Duodenal mucosa (tissue), 2 donors: Measurements from ENCODE around the gene TPR.
A peak's percentile ranks its signal among the peaks of the same experiment; 100 is the strongest.

Experiments used
- H3K27ac ChIP-seq: one replicate; pipeline ENCODE4 v1.7.0; 2013; ENCODE audit warnings: low read depth, low read length
- H3K27me3 ChIP-seq, 2 donors: one replicate each; pipeline ENCODE4 v1.7.0; 2013; ENCODE audit warnings: low read length in 2 of 2, control low read depth in 1 of 2; ENCODE audit not compliant: insufficient read depth in 2 of 2, control insufficient read depth in 1 of 2
- H3K36me3 ChIP-seq, 2 donors: one replicate each; pipeline ENCODE4 v1.7.0; 2013; ENCODE audit warnings: low read length in 2 of 2, control low read depth in 1 of 2; ENCODE audit not compliant: insufficient read depth in 2 of 2, control insufficient read depth in 1 of 2
- H3K4me1 ChIP-seq, 2 donors: one replicate each; pipeline ENCODE4 v1.7.0; 2013; ENCODE audit warnings: low read length in 2 of 2, control low read depth in 1 of 2; ENCODE audit not compliant: insufficient read depth in 2 of 2, control insufficient read depth in 1 of 2
- H3K4me3 ChIP-seq, 2 donors: one replicate each; pipeline ENCODE4 v1.7.0; 2013; ENCODE audit warnings: low read length in 2 of 2, low read depth in 1 of 2
- H3K9ac ChIP-seq, 2 donors: one replicate each; pipeline ENCODE4 v1.7.0; 2013; ENCODE audit warnings: low read length in 2 of 2, low read depth in 1 of 2
- H3K9me3 ChIP-seq, 2 donors: one replicate each; pipeline ENCODE4 v1.7.0; 2013; ENCODE audit warnings: low read length in 2 of 2, control low read depth in 1 of 2; ENCODE audit not compliant: control insufficient read depth in 1 of 2

TPR gene

GRCh38 chr1:186375152-186375928 is at the start of gene TPR, which contains the start of gene ODR4:
TSS of gene TPR (minus strand) at chr1:186375253. CDS start at chr1:186375028, 225 bp downstream.
TSS of gene ODR4 (plus strand) at chr1:186375838. CDS start at chr1:186379786, 3,948 bp downstream.
- peaks cover 16 to 20% of the 10 kb centered on the region in 2 donors for H3K4me1 ChIP-seq
- H3K36me3 ChIP-seq, result peaks cover 6 to 18% of the 10 kb centered on the region in 2 donors
- H3K27me3 ChIP-seq, result no peaks in the 10 kb centered on the region
- no peaks in the 10 kb centered on the region for H3K9me3 ChIP-seq
- peak within 1 kb of the TSS; percentile 86 to 98 for H3K4me3 ChIP-seq
- H3K27ac ChIP-seq, result peak within 1 kb of the TSS; percentile 99
- H3K9ac ChIP-seq, result peak within 1 kb of the TSS; percentile 83 to 99

GRCh38 chr1:186424539-186424938 is 49.5 kb upstream of the TPR start:
- no peaks in the 10 kb centered on the region for H3K9me3 ChIP-seq
- H3K4me3 ChIP-seq, result no peak overlapping the region
- no peak overlapping the region for H3K27ac ChIP-seq
- no peaks in the 10 kb centered on the region for H3K27me3 ChIP-seq
- peaks cover 3% of the 10 kb centered on the region in 2 donors for H3K36me3 ChIP-seq
- no peak overlapping the region for H3K9ac ChIP-seq
- H3K4me1 ChIP-seq, result no peaks in the 10 kb centered on the region

DNA sequence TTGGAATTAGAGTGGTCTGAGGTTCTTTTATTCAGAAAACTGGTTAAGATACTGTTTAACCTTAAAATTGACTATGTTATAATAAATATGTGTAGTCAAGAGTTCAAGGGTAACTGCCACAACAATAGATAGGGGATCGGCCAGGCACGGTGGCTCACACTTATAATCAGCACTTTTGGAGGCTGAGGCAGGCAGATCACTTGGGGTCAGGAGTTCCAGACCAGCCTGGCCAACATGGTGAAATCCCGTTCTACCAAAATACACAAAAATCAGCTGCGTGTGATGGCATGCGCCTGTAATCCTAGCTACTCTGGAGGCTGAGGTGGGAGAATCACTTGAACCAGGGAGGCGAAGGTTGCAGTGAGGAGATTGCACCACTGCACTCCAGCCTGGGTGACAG is 46.4 kb upstream of the TPR start:
- no peak overlapping the region for H3K9ac ChIP-seq

DNA sequence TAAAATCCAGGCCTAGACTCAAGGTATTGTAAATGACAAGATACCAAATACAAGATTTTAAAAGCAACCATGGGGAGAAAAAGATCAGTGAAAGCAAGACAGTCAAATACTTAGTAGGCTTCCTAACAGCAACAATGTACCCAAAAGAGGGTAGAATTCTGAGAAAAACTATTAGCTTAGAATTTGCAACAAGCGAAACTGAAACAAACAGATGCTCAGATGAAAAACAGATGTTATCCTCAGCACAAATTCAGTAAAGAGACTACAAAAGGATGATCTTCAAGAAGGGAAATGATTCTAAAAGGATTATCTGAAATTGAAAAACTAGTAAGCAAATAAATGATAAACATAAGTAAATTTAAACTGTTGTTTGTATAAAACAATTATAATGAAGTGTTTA is 45.9 kb upstream of the TPR start:
- Histone ChIP-seq H3K27ac (no peak overlapping the region), H3K36me3 (peaks cover 3 to 14% of the 10 kb centered on the region in 2 donors), H3K4me1 (no peaks in the 10 kb centered on the region), H3K4me3 (no peak overlapping the region), H3K9ac (no peak overlapping the region), H3K9me3 (no peaks in the 10 kb centered on the region), H3K27me3 (no peaks in the 10 kb centered on the region)

More for the DNA sequence above, 46.4 kb upstream of the TPR start:
- no peaks in the 10 kb centered on the region for H3K4me1 ChIP-seq
- H3K9me3 ChIP-seq, result no peaks in the 10 kb centered on the region
- no peak overlapping the region for H3K4me3 ChIP-seq
- no peaks in the 10 kb centered on the region for H3K27me3 ChIP-seq
- H3K36me3 ChIP-seq, result peaks cover 3 to 14% of the 10 kb centered on the region in 2 donors
- H3K27ac ChIP-seq, result no peak overlapping the region

DNA sequence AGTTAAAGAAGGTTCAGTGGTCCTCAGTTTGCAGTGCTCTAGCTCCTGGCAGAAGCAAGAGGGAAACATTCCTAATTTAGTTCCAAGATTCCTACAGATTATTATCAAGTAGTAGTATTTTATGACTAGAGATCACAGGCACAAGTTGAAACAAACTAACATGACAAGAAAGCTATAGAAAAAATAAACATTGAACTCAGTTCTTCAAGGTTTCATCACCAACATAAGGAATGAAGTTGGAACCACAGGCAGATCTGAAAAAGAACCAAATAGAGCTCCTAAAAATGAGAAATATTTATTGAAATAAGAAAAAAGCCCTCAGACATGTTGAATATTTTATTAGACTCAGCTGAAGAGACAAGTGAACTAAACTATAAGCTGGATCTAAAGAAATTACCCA is 45.3 kb upstream of the TPR start:
- Histone ChIP-seq H3K9ac (no peak overlapping the region), H3K4me3 (no peak overlapping the region), H3K27ac (no peak overlapping the region), H3K4me1 (no peaks in the 10 kb centered on the region), H3K9me3 (no peaks in the 10 kb centered on the region), H3K27me3 (no peaks in the 10 kb centered on the region), H3K36me3 (peaks cover 3 to 14% of the 10 kb centered on the region in 2 donors)

DNA sequence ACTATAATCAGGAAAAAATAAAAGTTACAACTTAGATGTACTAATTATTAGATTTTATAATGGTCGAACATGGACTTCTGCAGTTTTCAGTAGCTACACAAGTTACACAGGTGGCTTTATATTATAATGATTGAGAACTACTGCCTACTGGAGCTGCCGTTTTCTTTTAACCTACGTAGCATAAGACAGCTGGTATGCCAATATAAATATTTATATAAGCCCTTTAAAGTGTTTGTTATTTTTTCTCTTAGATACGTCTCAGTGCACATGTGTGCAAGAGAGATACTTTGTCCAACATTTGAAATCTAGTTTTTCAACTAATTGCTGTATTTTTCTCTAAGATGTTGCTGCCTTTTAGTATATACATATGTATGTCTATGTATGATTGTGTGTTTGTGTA is 43.5 kb upstream of the TPR start:
- no peaks in the 10 kb centered on the region for H3K4me1 ChIP-seq
- no peak overlapping the region for H3K27ac ChIP-seq
- no peak overlapping the region for H3K4me3 ChIP-seq
- H3K9ac ChIP-seq, result no peak overlapping the region
- no peaks in the 10 kb centered on the region for H3K9me3 ChIP-seq
- H3K36me3 ChIP-seq, result peaks cover 3 to 14% of the 10 kb centered on the region in 2 donors
- no peaks in the 10 kb centered on the region for H3K27me3 ChIP-seq

DNA sequence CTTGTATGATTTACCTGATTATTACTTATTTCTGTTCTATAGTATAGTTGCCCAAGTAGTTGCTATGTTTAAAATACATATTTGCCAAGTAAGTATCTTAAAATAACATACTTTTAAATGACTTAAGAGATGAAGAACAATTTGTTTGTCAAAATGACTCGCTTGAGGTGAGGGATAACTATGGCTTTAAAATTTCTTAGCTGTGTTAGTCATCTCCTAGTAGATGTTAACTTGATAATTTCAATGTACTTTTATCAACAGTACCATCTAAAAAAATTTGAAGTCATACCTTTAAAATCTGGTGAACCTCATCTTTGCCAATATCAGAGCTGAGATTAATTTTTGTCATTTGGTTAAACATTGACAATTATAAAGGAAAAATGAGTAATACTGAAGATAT is 38.3 kb upstream of the TPR start:
- H3K9me3 ChIP-seq, result no peaks in the 10 kb centered on the region
- H3K4me3 ChIP-seq, result no peak overlapping the region
- H3K27me3 ChIP-seq, result no peaks in the 10 kb centered on the region
- no peak overlapping the region for H3K27ac ChIP-seq
- H3K9ac ChIP-seq, result no peak overlapping the region
- peaks cover 0 to 18% of the 10 kb centered on the region in 2 donors for H3K36me3 ChIP-seq
- no peaks in the 10 kb centered on the region for H3K4me1 ChIP-seq

- no peak overlapping the region for H3K4me3 ChIP-seq
- no peaks in the 10 kb centered on the region for H3K27me3 ChIP-seq
- peaks cover 7 to 41% of the 10 kb centered on the region in 2 donors for H3K36me3 ChIP-seq
- H3K27ac ChIP-seq, result no peak overlapping the region
- no peaks in the 10 kb centered on the region for H3K4me1 ChIP-seq
- no peak overlapping the region for H3K9ac ChIP-seq
- H3K9me3 ChIP-seq, result no peaks in the 10 kb centered on the region
These were observed 34.0 kb upstream of the TPR start for GRCh38 chr1:186409091-186409490.

GRCh38 chr1:186404454-186405051 is 29.5 kb upstream of the TPR start:
- H3K9ac ChIP-seq, result no peak overlapping the region
- peaks cover 17 to 37% of the 10 kb centered on the region in 2 donors for H3K36me3 ChIP-seq
- H3K4me3 ChIP-seq, result no peak overlapping the region
- no peaks in the 10 kb centered on the region for H3K27me3 ChIP-seq
- no peak overlapping the region for H3K27ac ChIP-seq
- no peaks in the 10 kb centered on the region for H3K4me1 ChIP-seq
- no peaks in the 10 kb centered on the region for H3K9me3 ChIP-seq

DNA sequence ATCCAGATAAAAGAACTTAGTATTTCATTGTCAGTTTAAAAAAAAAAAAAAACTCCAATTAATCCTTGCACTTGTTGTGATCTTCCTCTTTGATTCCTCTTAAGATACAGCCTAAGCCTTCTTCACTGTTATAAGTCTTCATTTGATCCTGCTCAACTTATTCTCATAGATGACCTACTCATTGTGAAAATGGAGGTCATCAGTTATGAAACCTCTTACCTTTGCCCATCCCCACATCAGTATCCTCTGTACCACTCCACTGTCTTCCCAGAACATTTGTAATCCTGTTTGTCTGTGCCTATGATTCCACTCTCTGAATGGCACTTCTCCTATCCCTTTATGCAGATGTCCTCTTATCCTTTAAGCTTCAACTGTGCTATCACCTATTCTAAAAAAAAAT is 28.6 kb upstream of the TPR start:
- no peak overlapping the region for H3K4me3 ChIP-seq
- H3K9me3 ChIP-seq, result no peaks in the 10 kb centered on the region
- H3K27me3 ChIP-seq, result no peaks in the 10 kb centered on the region
- no peak overlapping the region for H3K27ac ChIP-seq
- no peaks in the 10 kb centered on the region for H3K4me1 ChIP-seq
- H3K9ac ChIP-seq, result no peak overlapping the region
- peaks cover 17 to 43% of the 10 kb centered on the region in 2 donors for H3K36me3 ChIP-seq
